Omental fat pad (tissue), 4 donors: Measurements from ENCODE around the gene GIGYF2. TPM values are rescaled to one million over a fixed set of nuclear protein-coding genes. Genes with fewer than 3 reads are reported as not detected.

Experiments
- ATAC-seq: fragments of 150-250 bp; one replicate; pipeline ENCODE4 v1.9.1; 2016; ENCODE audit warnings: mild to moderate bottlenecking, moderate library complexity; ENCODE audit not compliant: low FRiP score
- DNase-seq: peaks from one replicate; pipeline ENCODE4 v3.0.0-alpha.2; 2019; ENCODE audit warnings: low spot score
- total RNA-seq, 4 donors: library from RNA; depleted of rRNA; stranded (reverse); fragments of >200 nt; gene quantifications; one replicate each; pipeline ENCODE4 v1.1.0, GENCODE V29; 2016
- TF ChIP-seq, protein P1 (sequence below), 3 donors: fragments of 450-650 bp; IDR thresholded peaks; one replicate each; pipeline ENCODE4 v1.5.1; 2016 to 2017; ENCODE audit warnings: antibody characterized with exemption in 3 of 3, mild to moderate bottlenecking in 3 of 3, moderate library complexity in 2 of 3

The GIGYF2 gene
- total RNA-seq, 4 donors from 2014 or later, result 63.9 to 80.2 (median 72.2) TPM

DNA sequence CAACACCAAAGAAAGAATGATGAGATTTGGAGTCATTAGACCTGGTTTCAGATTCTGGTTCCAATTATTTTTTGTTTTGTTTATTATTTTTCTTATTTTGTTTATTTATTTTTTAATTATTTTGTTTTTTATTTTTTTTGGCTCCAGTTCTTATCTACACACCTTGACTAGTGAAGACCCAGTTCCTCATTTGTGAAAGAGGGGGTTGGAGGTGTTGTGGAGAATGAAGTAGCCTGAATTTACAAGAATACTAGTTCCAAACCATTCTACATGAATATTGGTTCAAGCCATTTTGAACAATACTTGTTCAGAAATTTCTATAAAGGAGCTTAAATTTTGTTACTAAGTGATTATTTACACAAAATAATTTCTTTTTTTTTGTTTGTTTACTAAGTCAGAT lies 86.1 kb downstream of the GIGYF2 start:
- no peak for ATAC-seq
- TF ChIP-seq, protein P1, sequence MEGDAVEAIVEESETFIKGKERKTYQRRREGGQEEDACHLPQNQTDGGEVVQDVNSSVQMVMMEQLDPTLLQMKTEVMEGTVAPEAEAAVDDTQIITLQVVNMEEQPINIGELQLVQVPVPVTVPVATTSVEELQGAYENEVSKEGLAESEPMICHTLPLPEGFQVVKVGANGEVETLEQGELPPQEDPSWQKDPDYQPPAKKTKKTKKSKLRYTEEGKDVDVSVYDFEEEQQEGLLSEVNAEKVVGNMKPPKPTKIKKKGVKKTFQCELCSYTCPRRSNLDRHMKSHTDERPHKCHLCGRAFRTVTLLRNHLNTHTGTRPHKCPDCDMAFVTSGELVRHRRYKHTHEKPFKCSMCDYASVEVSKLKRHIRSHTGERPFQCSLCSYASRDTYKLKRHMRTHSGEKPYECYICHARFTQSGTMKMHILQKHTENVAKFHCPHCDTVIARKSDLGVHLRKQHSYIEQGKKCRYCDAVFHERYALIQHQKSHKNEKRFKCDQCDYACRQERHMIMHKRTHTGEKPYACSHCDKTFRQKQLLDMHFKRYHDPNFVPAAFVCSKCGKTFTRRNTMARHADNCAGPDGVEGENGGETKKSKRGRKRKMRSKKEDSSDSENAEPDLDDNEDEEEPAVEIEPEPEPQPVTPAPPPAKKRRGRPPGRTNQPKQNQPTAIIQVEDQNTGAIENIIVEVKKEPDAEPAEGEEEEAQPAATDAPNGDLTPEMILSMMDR (IDR thresholded peaks at IDR 0.05), result no peak
- DNase-seq, result no peak

DNA sequence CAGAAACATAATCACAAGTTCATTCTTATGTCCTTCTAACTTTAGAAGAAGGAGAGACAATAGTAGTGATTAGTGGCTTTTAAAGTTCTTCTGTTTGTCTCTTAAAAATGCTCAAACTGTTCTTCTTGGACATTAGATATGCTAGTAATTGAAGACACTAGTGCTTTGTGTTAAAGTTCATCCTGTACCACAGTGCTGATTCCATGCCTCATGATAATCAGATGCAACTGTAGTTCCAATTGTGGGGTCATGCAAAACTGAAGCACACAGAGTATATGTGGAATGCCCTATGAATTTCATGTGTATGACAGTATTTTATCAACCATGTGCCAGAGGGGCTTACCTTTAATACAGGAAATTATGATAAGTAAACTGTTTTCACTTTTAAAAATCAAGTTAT lies 90.7 kb downstream of the GIGYF2 start:
- no peak for DNase-seq
- TF ChIP-seq, protein P1 (IDR thresholded peaks at IDR 0.05), result no peak
- no peak for ATAC-seq

DNA sequence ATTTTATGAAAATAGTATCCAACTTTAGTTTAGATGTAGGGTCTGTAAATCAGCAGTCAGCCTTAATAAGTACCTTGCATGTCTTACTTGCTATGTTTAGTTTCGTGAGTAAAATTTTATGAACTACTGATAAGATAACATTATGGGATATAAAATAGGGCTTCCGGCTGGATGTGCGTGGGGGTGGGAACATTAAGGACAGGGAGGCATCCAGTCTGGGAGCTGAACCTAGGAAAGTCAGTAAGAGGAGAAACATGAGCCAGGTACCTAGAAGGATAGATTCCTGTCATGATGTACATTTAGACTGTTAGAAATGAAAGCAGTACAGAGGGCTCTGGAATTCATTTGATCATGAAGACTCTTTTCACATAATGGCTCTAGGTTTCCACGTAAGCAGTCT lies 92.0 kb downstream of the GIGYF2 start:
- TF ChIP-seq, protein P1 (IDR thresholded peaks at IDR 0.05), result no peak
- ATAC-seq, result no peak
- DNase-seq, result no peak

DNA sequence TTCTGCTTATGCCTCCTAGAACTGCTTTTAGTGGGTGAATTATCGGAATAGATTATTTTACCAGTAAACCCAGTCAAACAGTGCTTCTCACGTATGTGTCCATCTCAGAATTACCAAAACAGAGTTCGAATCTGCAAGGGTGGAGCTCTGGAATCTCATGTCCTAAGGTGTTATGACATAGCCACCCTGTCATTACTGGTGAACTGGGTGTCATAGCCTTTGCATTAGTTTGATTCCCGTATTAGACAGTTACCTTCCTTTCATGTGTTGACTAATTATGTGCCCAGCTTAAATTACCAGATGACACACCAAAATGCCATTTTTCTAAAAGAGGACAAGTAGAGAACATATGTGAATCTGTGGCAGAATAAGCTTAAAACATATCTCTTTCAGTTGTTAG lies 94.4 kb downstream of the GIGYF2 start:
- no peak for DNase-seq
- TF ChIP-seq, protein P1 (IDR thresholded peaks at IDR 0.05), result no peak
- no peak for ATAC-seq

DNA sequence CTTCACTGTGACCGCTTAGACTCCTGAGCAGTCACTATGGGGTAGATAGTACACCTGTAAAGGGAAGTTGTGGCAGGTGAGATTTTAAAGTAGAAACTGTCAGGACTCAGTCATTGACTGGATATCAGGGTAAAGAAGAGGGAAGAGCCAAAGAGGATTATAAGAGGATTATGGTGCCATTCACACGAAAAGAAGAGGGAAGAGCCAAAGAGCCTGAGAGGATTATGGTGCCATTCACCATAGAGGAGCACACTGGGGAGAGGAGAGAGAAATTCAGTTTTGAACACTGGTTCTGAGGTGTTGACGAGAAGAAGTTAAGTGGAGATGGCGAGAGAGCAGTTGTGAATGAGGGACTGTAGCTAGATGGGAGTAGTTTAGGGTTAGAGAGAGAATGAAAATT lies 96.1 kb downstream of the GIGYF2 start:
- ATAC-seq (no peak), DNase-seq (no peak)
- TF ChIP-seq, protein P1 (IDR thresholded peaks at IDR 0.05), result no peak

DNA sequence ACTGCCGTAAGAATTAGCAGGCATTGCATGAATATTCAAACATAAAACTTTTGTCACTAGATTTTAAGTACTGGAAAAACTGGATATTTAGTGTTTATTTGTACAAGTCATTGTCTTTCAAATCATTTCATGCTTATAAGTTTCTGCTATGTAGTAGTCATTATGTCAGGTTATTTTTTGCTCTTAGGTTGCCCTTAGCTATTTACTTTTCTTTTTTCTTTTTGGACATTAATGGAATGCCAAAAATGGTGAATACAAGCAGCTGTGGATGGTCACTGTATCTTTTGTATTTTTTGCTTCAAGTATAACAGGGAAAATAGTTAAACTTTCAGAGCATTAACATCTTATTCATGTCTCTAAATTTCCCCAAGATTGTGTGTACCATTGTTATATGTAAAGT lies 97.8 kb downstream of the GIGYF2 start:
- TF ChIP-seq, protein P1 (IDR thresholded peaks at IDR 0.05), result no peak
- DNase-seq, result no peak
- no peak for ATAC-seq

DNA sequence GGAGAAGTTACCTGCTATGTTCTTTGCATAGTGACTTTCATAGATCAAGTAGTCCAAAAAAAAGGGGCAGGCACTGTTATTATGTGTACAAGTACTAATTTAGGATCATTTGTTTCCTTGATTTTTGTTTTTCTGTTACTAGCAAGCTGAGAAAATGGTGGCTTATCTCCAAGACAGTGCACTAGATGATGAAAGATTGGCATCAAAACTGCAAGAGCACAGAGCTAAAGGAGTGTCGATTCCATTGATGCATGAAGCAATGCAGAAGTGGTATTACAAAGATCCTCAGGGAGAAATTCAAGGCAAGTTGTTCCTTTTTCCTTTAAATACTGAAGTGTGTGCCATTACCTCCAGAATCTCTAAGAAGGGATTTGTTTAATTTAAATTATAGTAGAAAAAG lies 98.8 kb downstream of the GIGYF2 start:
- no peak for DNase-seq
- TF ChIP-seq, protein P1 (IDR thresholded peaks at IDR 0.05), result no peak
- no peak for ATAC-seq
